ENCODE measurements around the gene MPHOSPH9.

MPHOSPH9 gene

GRCh38 chr12:123232807-123233504 is at the start of gene MPHOSPH9, which contains the start of gene MTRFR:
MPHOSPH9 (minus strand) TSS chr12:123233141; CDS start chr12:123230364, 2,777 bp downstream.
MTRFR (plus strand) TSS chr12:123233436; CDS start chr12:123253675, 20,239 bp downstream.
- peak; percentile 99 for DNase-seq

GRCh38 chr12:123282111-123282510 is 49.2 kb upstream of the MPHOSPH9 start:
- DNase-seq, result no peak

GRCh38 chr12:123280971-123281370 is 48.0 kb upstream of the MPHOSPH9 start:
- no peak for DNase-seq

- no peak for DNase-seq
These were observed 45.2 kb upstream of the MPHOSPH9 start for GRCh38 chr12:123278101-123278627.

GRCh38 chr12:123273166-123273565 is 40.2 kb upstream of the MPHOSPH9 start:
- DNase-seq, result no peak

- DNase-seq, result peak; percentile 70
These were observed 38.2 kb upstream of the MPHOSPH9 start for GRCh38 chr12:123271001-123271668.

- DNase-seq, result no peak
These were observed 37.5 kb upstream of the MPHOSPH9 start for GRCh38 chr12:123270214-123271000.

- DNase-seq, result no peak
These were observed 36.9 kb upstream of the MPHOSPH9 start for GRCh38 chr12:123269896-123270213.

- no peak for DNase-seq
These were observed 36.5 kb upstream of the MPHOSPH9 start for GRCh38 chr12:123269395-123269892.

- no peak for DNase-seq
These were observed 35.9 kb upstream of the MPHOSPH9 start for GRCh38 chr12:123268850-123269249.

GRCh38 chr12:123267991-123268843 is 35.3 kb upstream of the MPHOSPH9 start:
- DNase-seq, result peak; percentile 31

- DNase-seq, result no peak
These were observed 34.5 kb upstream of the MPHOSPH9 start for GRCh38 chr12:123267335-123267920.

- no peak for DNase-seq
These were observed 33.8 kb upstream of the MPHOSPH9 start for GRCh38 chr12:123266679-123267277.

- no peak for DNase-seq
These were observed 33.1 kb upstream of the MPHOSPH9 start for GRCh38 chr12:123265851-123266678.

- no peak for DNase-seq
These were observed 31.7 kb upstream of the MPHOSPH9 start for GRCh38 chr12:123264642-123265041.

GRCh38 chr12:123263196-123263817 is 30.4 kb upstream of the MPHOSPH9 start:
- DNase-seq, result no peak

GRCh38 chr12:123261196-123261595 is 28.3 kb upstream of the MPHOSPH9 start:
- no peak for DNase-seq

GRCh38 chr12:123260081-123260480 is 27.1 kb upstream of the MPHOSPH9 start:
- DNase-seq, result no peak

GRCh38 chr12:123258593-123258992 is 25.7 kb upstream of the MPHOSPH9 start:
- DNase-seq, result no peak

- no peak for DNase-seq
These were observed 22.0 kb upstream of the MPHOSPH9 start for GRCh38 chr12:123254853-123255446.

Measured in NCI-H510A (cell line).